GM12801 (cell line): ENCODE results near the gene GBE1.

ENCODE experiments used
- CTCF ChIP-seq: IDR thresholded peaks from one replicate; pipeline ENCODE4 v1.5.1; 2011; ENCODE audit warnings: control low read depth; ENCODE audit not compliant: insufficient read length; ENCODE audit errors: extremely low read depth

GBE1 gene

DNA sequence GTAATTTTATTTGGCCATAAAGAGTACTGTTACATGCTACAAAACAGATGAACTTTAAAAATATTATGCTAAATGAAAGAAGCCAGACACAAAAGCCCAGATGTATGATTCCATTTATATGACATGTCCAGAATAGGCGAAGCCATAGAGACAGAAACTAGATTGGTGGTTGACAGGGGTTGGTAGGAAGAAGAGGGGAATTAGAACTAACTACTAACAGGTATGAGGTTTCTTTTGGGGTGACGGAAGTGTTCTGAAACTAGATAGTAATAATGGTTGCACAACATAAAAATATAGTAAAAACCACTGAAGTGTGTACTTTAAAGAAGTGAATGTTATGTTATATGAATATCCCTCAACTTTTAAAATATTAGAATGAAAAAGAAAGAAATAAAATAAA lies 66.1 kb downstream of the GBE1 start:
- TF ChIP-seq CTCF = no peak

DNA sequence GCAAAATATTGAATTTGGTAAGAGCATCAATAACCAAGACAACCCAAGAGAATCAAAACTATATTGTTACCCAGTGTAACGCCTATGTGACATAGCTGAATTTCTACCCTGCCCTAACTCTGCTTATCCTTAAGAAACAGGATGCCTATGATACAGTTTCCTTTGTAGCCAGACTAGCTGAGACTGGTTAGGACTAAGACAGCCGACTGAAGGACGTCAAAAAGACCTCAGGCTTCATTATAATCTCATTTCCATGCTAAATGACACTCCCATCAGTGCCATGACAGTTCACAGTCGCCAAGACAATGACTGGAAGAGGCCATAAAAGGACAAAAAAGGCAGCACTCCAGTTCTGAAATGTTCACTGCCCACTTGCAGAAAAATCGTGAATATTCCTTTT lies 66.8 kb downstream of the GBE1 start:
- no peak for TF ChIP-seq CTCF

GRCh38 chr3:81692766-81693165 lies 68.7 kb downstream of the GBE1 start:
- no peak for TF ChIP-seq CTCF

DNA sequence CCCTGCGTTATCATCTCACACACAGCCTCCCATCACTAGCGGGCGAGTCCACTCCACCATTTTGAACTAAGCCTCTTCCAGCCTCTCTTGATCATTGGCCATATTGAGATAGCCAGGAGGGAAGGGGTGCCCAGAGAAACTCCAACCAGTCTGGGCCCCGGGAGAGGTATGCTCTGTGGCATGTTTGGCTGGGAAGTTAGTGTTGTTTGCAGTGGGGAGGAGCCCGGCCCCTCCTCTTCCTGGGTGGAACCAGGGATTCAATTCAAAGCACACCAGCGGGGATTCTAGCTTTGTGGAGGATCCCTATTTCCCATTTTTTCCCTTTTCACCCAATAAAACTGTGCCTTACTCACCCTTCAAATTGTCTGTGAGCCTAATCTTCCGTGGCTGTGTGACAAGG lies 71.8 kb downstream of the GBE1 start:
- no peak for TF ChIP-seq CTCF

DNA sequence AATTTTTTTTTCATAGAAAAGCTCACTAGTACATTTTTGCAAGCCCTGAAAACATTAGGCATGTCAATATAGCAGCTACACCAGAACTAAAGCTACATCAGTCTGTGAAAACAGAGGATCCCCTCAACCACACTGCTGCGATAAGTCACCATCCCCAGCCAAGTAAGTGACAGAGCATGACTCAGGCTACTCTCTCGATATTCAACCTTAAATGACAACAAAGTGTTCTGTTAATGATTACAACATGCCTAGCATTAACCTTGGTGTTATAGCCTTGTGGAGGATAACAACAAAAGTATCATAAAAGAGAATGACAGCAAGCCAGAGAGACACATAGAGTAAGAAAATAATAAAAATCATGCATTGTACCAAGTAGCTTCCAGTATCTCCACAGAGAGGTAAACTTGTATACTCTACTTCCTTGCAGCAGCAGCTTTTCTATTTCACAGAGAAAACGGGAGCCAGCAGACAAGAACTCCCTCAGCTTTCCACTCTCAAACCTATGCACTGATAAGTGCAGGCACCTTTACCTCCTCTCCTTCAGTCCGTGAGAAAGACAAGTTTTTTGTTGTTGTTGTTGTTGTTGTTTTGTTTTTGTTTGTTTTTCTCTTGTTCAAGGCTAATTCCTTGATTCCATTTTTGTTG lies 76.6 kb downstream of the GBE1 start:
- TF ChIP-seq CTCF = no peak

GRCh38 chr3:81676706-81677456 lies 84.6 kb downstream of the GBE1 start:
- no peak for TF ChIP-seq CTCF

GRCh38 chr3:81674690-81675089 lies 86.8 kb downstream of the GBE1 start:
- no peak for TF ChIP-seq CTCF
